Stimulated activated CD4-positive, alpha-beta T cell treated with anti-CD3 and anti-CD28 coated beads, Interleukin-4, amount 100 ng/mL, for 4 hours (primary cell): ENCODE measurements around the gene ARHGAP42.

Experiments
- DNase-seq, 2 experiments: peaks; one replicate each; pipeline ENCODE4 v3.0.0-alpha.2; 2020

ARHGAP42 gene

GRCh38 chr11:100683126-100683525, 4.0 kb upstream of the ARHGAP42 start:
- no peak for DNase-seq

- DNase-seq, result no peak
These were observed 2.7 kb upstream of the ARHGAP42 start for GRCh38 chr11:100684101-100685065.

DNA sequence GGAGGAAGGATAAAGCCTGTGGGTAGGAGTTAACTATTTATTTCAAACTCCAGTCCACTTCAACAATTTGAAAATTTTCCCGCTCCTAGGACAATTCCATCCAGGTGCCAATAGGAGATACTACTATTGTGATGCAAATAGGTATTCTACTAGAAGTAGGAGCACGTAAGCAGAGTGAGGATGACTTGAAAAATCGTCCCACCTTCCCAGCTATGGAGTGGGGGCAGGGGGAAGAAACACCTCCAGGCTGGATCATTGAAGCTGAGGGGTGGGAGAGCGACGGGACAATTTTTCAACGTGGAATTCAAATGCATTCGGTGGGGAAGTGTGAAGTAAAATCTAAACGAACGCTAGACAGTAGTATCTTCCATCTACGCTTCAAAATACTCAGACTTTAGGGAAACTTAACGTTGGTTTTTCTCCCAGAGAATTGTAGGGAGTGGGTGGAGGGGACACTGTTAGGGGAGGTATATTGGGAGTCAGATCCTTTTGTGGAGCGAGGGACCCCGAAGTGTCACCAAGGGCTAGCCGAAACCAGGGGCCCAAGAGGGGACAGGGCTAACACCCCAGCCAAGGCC, 523 bp upstream of the ARHGAP42 start:
- no peak for DNase-seq

DNA sequence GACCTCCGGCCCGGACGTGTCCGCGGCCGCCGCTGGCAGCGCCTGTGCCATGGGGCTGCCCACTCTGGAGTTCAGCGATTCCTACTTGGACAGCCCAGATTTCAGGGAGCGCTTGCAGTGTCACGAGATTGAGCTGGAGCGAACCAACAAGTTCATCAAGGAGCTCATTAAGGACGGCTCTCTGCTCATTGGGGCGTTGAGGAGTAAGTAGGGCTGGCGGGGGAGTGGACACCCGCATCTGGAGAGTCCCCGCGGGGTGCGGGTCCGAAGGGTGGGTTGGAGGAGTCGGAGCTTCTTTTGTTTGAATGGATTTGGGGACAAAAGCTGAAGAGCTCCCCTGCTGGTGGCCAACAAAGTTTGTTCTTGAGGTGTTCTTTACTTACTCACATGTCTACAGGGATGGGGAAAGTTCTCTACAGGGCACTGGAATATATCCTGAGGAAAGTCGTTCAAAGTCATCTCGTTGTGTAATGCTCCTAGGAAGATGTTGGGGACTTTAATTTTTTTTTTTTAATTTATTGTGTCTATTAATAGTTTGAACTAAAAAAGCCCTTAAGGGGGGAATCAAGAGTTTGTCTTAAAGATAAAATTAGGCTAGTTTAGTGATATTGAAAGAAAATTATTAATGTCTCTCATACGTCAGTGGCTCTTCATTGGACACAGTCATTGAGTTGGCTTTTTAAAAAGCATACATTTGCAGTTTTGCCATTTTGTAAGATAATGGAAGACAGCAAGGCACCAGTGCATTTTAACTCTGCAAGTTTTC, 725 bp downstream of the ARHGAP42 start:
- no peak for DNase-seq

DNA sequence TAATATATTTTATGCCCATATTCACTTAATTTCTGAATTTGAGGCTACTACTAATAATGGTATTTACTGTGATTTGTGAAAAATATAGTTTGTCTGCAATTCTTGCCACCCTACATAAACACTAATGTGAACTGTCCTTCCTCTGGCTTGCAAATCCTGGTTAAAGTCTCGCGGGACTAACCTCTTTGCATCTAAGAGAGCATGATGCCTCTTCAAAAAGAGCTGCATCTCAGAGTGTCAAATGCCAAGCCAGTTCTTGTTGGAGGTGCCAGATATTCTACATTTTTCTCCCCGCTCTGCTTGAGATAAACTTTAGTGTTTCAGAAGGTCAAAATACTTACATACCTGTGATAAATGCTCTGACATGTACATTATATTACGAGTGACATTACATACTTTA, 2.1 kb downstream of the ARHGAP42 start:
- DNase-seq, result no peak

GRCh38 chr11:100691896-100692653, 5.0 kb downstream of the ARHGAP42 start:
- no peak for DNase-seq

DNA sequence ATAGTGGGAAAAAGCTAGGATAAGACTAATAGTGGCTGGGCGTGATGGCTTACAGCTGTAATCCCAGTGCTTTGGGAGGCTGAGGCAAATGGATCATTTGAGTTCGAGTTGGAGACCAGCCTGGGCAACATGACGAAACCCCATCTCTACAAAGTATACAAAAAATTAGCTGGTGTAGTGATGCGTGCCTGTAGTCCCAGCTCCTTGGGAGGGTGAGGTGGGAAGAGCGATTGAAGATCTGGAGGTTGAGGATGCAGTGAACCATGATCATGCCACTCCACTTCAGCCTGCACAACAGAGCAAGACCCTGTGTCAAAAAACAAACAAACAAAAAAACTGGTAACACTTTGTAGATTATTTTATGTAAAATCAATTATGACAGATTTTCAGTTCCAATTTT, 8.8 kb downstream of the ARHGAP42 start:
- no peak for DNase-seq

DNA sequence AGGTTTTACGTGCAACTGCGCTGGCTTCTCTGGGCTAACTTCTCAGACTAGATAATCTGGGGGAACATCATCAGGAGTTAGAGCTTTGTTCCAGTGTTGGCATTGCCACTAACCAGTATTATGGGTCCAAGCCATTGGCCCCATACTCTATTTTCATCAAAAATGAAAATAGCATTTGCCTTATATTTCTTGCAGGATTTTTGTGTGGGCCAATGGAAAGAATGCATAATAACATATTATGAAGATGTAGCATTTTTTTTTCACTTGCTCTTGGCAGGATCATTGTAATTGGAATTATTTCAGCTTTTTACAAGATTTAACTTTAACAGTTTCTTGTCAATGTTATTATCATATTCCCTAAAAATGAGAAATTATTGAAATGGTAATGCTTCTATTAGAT, 16.1 kb downstream of the ARHGAP42 start:
- no peak for DNase-seq

- no peak for DNase-seq
These were observed 16.9 kb downstream of the ARHGAP42 start for GRCh38 chr11:100703801-100704575.

- DNase-seq, result no peak
These were observed 18.4 kb downstream of the ARHGAP42 start for GRCh38 chr11:100705447-100705846.

- DNase-seq, result no peak
These were observed 19.1 kb downstream of the ARHGAP42 start for GRCh38 chr11:100706179-100706578.

GRCh38 chr11:100709233-100709957, 22.3 kb downstream of the ARHGAP42 start:
- DNase-seq, result no peak

DNA sequence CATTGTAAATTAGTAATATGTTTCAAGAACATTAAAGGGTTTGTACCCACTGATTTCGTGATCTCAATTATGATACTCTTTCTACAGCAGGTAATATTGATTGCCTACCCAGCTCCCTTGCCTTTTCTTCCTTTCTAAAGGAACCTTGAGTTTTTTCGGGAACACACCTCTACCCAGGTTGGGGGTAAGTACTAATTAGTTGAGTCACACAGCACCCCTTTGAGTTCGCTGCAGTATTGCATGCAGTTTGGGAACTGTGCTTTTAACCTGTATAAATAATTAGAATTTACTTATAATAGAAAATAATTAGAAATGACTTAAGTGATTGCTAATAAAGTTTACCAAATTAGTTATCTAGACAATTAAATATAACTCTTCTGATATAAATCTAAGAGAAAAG, 24.9 kb downstream of the ARHGAP42 start:
- DNase-seq, result no peak

- DNase-seq, result no peak
These were observed 25.5 kb downstream of the ARHGAP42 start for GRCh38 chr11:100712583-100712982.

DNA sequence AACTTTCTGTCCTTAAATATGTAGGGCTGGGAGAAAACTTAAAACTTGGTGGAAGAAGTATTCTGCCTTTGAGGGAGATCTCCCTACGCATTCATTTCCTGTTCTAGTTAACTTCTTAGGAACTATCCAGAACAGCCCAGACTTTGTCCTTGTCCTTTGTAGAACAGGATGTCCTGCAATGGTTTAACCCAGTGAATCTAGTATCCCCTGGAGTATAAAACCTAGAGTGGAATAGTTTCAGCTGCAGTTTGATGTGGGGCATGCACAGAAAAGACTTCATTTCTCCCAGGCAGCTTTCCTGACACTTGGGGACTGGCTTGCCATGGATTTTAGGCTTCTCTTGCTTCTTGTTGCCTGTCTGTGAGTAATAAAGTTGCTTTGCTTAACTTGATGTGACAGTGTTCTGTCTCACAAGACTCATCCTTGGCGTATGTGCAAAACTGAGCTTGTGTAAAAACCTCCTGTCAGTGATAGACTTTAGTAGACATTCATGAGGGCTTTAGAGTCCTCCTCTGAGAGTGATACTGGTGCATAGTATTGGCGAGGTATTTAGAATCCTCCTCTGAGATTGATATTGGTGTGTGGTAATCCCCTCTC, 28.2 kb downstream of the ARHGAP42 start:
- DNase-seq, result no peak

GRCh38 chr11:100716838-100717237, 29.8 kb downstream of the ARHGAP42 start:
- DNase-seq, result no peak

DNA sequence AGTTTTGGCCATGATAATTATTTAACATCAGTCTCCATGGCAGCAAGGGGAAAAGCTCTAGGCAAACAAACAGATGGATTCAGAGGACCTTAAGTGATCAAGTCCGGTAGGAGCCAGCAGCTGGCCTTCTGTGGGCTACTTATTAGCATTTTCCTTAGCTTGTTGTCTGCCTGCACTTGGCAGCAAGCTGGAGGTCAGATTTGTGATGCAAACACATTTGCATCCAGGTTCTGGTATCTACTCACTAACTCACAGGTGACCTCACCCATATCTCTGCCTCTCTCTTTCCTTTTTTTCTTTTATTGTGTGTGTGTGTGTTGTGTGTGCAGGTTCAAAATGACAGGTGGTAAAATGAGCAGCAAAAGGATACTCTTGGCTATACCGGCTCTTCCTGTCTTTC, 32.3 kb downstream of the ARHGAP42 start:
- DNase-seq, result no peak

- no peak for DNase-seq
These were observed 32.7 kb downstream of the ARHGAP42 start for GRCh38 chr11:100719809-100720221.

DNA sequence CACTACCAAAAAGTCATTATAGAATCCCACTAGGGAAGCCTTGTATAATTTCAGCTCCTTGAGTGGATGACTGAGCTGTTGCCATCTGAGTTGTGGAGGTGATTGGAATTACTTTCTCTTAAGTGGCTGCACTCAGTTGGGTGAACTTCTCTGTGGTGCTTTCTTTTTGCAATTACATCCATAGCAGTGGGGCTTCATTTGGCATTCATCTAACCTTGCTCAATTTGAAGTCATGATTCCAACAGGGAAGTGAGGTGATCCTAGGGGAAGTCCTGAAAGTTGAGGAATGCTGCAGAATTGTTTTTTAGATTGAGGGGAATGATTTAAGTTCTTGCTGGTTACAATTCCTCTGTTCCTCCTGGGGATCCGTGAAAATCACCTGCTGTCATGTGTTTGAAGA, 39.6 kb downstream of the ARHGAP42 start:
- DNase-seq, result no peak

GRCh38 chr11:100727410-100727809, 40.3 kb downstream of the ARHGAP42 start:
- DNase-seq, result no peak

GRCh38 chr11:100730266-100730665, 43.2 kb downstream of the ARHGAP42 start:
- DNase-seq, result no peak
